GM12865 (cell line): ENCODE results near the gene DIAPH2.

Experiments used
- DNase-seq: peaks from one replicate; pipeline ENCODE4 v3.0.0; 2010; ENCODE audit warnings: low read depth
- H3K4me3 ChIP-seq: 2 replicates; pipeline ENCODE4 v1.5.1; 2011; ENCODE audit warnings: mild to moderate bottlenecking, low read depth, low read length, control low read depth
- CTCF ChIP-seq: IDR thresholded peaks from 2 replicates; pipeline ENCODE4 v1.5.1; 2011; ENCODE audit warnings: low read length, control low read depth, low read depth, inconsistent platforms; ENCODE audit not compliant: insufficient read depth; ENCODE audit errors: missing control alignments

Gene DIAPH2

GRCh38 chrX:97268182-97268680 is 583.6 kb downstream of the DIAPH2 start:
- no peak for TF ChIP-seq CTCF
- DNase-seq, result no peak
- H3K4me3 ChIP-seq, result no peak overlapping the region

- H3K4me3 ChIP-seq, result no peak overlapping the region
- no peak for DNase-seq
- TF ChIP-seq CTCF, result no peak
These were observed 599.9 kb downstream of the DIAPH2 start for GRCh38 chrX:97284531-97284930.

GRCh38 chrX:97290199-97290598 is 605.6 kb downstream of the DIAPH2 start:
- H3K4me3 ChIP-seq, result no peak overlapping the region
- TF ChIP-seq CTCF, result no peak
- no peak for DNase-seq

GRCh38 chrX:97294041-97294440 is 609.4 kb downstream of the DIAPH2 start:
- no peak overlapping the region for H3K4me3 ChIP-seq
- TF ChIP-seq CTCF, result no peak
- DNase-seq, result no peak

GRCh38 chrX:97295954-97296353 is 611.3 kb downstream of the DIAPH2 start:
- H3K4me3 ChIP-seq, result no peak overlapping the region
- no peak for TF ChIP-seq CTCF
- no peak for DNase-seq

- no peak overlapping the region for H3K4me3 ChIP-seq
- TF ChIP-seq CTCF, result no peak
- no peak for DNase-seq
These were observed 622.3 kb downstream of the DIAPH2 start for GRCh38 chrX:97306771-97307470.

GRCh38 chrX:97308171-97308570 is 623.5 kb downstream of the DIAPH2 start:
- TF ChIP-seq CTCF, result no peak
- no peak overlapping the region for H3K4me3 ChIP-seq
- DNase-seq, result no peak
